Lung (tissue), 12 donors: ENCODE measurements around the gene NET1. TPM values are rescaled to one million over a fixed set of nuclear protein-coding genes. Genes with fewer than 3 reads are reported as not detected.

Source experiments
- ATAC-seq: fragments of 200-7000 bp; cut with Tn5 transposase; one replicate; pipeline ENCODE4 v1.9.1; 2020; ENCODE audit warnings: moderate number of reproducible peaks; ENCODE audit not compliant: insufficient read depth, low FRiP score
- DNase-seq, 3 donors: peaks; one replicate each; pipeline ENCODE4 v3.0.0-alpha.2; 2013 to 2017
- H3K27ac ChIP-seq, 2 donors: one replicate each; pipeline ENCODE4 v1.5.1; 2013; ENCODE audit warnings: mild to moderate bottlenecking in 2 of 2, moderate library complexity in 2 of 2, control low read depth in 1 of 2, inconsistent platforms in 1 of 2, low read depth in 1 of 2, low read length in 1 of 2
- H3K27me3 ChIP-seq, 3 donors: one replicate each; pipeline ENCODE4 v1.5.1; 2013; ENCODE audit warnings: low read length in 2 of 3; ENCODE audit not compliant: control insufficient read depth in 3 of 3, insufficient read depth in 3 of 3
- H3K36me3 ChIP-seq, 4 donors: one replicate each; pipeline ENCODE4 v1.5.1; 2013; ENCODE audit warnings: low read length in 4 of 4, mild to moderate bottlenecking in 1 of 4, moderate library complexity in 1 of 4; ENCODE audit not compliant: control insufficient read depth in 4 of 4, insufficient read depth in 4 of 4
- H3K4me1 ChIP-seq, 5 donors: one replicate each; pipeline ENCODE4 v1.5.1; 2013; ENCODE audit warnings: low read length in 5 of 5, mild to moderate bottlenecking in 2 of 5, moderate library complexity in 1 of 5; ENCODE audit not compliant: control insufficient read depth in 5 of 5, insufficient read depth in 5 of 5
- H3K4me3 ChIP-seq: one replicate; pipeline ENCODE4 v1.5.1; 2013; ENCODE audit warnings: mild to moderate bottlenecking, control low read depth, moderate library complexity
- H3K9ac ChIP-seq, 2 donors: one replicate each; pipeline ENCODE4 v1.5.1; 2013; ENCODE audit warnings: low read length in 2 of 2, control low read depth in 1 of 2; ENCODE audit not compliant: insufficient read depth in 1 of 2
- H3K9me3 ChIP-seq, 4 donors: one replicate each; pipeline ENCODE4 v1.5.1; 2013; ENCODE audit warnings: low read length in 3 of 4, mild to moderate bottlenecking in 1 of 4, moderate library complexity in 1 of 4; ENCODE audit not compliant: control insufficient read depth in 4 of 4, insufficient read depth in 3 of 4
- CTCF ChIP-seq: IDR thresholded peaks from 2 replicates; pipeline ENCODE4 v1.5.1; 2012; ENCODE audit warnings: mild to moderate bottlenecking; ENCODE audit errors: control extremely low read depth, extremely low read depth
- WGBS, 2 donors: extraction: QIAGEN DNeasy Blood & Tissue Kit; methylation state at CpG; one replicate each; pipeline ENCODE4 v1.1.7; 2013; 5-methylcytosine and 5-hydroxymethylcytosine counted together
- polyA plus RNA-seq, 2 donors: library from polyadenylated mRNA; stranded (reverse); fragments of 200-250 nt; gene quantifications; one replicate each; pipeline ENCODE4 v1.2.1, GENCODE V29; 2013
- total RNA-seq, 2 donors: library from RNA; depleted of rRNA in 1 of 2; stranded (reverse); fragments of >200 nt in 1 of 2; gene quantifications; one replicate each; pipeline ENCODE4 v1.2.1, GENCODE V29; 2014 to 2021
- donor health status: control.
- donor health status: control.
- donor health status: Bipolar disorder and iron deficiency.
- donor health status: healthy.
- donor health status: DM: yes; HTN: yes; CAD: no.

NET1 gene
- total and polyA plus RNA-seq, 4 donors: 17.4 to 98.7 (median 35.9) TPM

GRCh38 chr10:5458949-5459747 lies 46.8 kb downstream of the NET1 start:
- Histone ChIP-seq H3K27ac (no peak overlapping the region), H3K36me3 (peaks cover 4 to 13% (median 9%) of the 10 kb centered on the region in 4 donors), H3K9ac (no peak overlapping the region), H3K4me3 (no peak overlapping the region), H3K27me3 (no peaks in the 10 kb centered on the region), H3K4me1 (peaks cover 0 to 7% (median 0%) of the 10 kb centered on the region in 5 donors), H3K9me3 (no peaks in the 10 kb centered on the region)
- ATAC-seq: no peak
- no peak for TF ChIP-seq CTCF
- WGBS, 2 donors: 95 to 96% methylated on average over 8 of the region's 8 CpGs
- DNase-seq: no peak

DNA sequence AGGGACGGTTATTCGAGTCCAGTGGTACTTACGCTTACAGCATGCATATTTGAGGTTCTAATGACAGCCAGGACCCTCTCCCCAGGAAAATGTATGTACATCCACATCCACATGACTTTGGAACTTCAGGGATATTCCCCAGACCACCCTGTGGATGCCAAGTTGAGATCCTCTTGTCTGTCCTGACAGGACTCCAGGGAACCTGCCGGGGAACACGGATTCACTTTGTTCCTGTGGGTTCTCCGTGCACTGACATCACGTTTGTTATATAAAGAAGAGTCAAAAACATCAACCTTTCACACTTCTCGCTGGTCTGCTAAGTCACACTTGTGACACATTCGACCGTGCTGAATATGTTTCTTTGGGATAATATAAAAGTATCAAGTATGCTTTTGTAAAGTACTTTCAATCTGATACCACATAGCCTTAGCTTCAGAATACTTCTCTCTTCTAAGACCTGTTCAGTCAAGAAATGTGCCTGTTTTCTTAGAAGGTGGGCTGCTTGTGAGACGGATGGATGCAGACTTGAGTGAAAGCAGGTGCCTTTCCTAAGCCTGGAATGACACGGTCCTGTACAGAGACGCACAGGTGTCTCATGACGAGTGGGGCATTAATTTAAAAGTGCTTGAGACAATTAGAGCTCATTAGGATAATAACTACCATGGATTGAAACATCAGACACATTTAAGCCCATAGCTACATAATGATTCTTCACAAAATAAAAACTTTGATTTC lies 48.3 kb downstream of the NET1 start:
- Histone ChIP-seq H3K9ac (no peak overlapping the region), H3K4me3 (no peak overlapping the region), H3K36me3 (peaks cover 0 to 6% (median 5%) of the 10 kb centered on the region in 4 donors), H3K27me3 (no peaks in the 10 kb centered on the region), H3K9me3 (no peaks in the 10 kb centered on the region), H3K27ac (no peak overlapping the region), H3K4me1 (peaks cover 0 to 7% (median 0%) of the 10 kb centered on the region in 5 donors)
- DNase-seq: no peak
- WGBS, 2 donors: 89% methylated on average over 14 of the region's 14 CpGs
- ATAC-seq: no peak
- no peak for TF ChIP-seq CTCF

DNA sequence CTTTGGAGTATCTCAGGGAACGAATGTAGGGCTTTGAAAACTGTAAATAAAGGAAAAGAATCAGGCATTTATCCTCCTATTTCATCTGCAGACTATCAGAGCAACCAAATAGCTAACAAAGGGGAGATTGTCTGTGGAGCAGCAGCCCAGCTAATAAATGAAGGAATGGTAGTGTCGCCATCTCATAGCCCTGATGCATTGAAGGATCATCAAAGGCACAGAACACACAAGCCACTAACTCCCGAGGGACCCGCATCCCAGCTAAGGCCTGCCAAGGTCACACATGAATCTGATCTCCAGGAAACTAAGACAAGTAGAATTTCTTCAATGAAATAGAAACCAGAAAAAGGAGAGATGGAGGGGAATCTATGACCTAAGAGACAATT lies 48.8 kb downstream of the NET1 start:
- ATAC-seq (no peak), DNase-seq (no peak)
- no peak for TF ChIP-seq CTCF
- 89 to 92% methylated on average over 4 of the region's 4 CpGs for WGBS, 2 donors
- Histone ChIP-seq H3K27ac (no peak overlapping the region), H3K36me3 (peaks cover 0 to 4% (median 3%) of the 10 kb centered on the region in 4 donors), H3K9ac (no peak overlapping the region), H3K4me1 (peaks cover 0 to 9% (median 0%) of the 10 kb centered on the region in 5 donors), H3K4me3 (no peak overlapping the region), H3K9me3 (no peaks in the 10 kb centered on the region), H3K27me3 (no peaks in the 10 kb centered on the region)
